Hematopoietic multipotent progenitor cell treated with erythropoietin and hydrocortisone succinate and interleukin-3 and kit ligand, for 6 days (in vitro differentiated cells): ENCODE data around the gene CLPX.
"Not testable (repeated sequence)": the region's sequence is repeated elsewhere in the genome, so short reads cannot be mapped to it uniquely, and the experiment has no call there.

ENCODE experiments used
- DNase-seq: peaks from one replicate; pipeline ENCODE4 v3.0.0-alpha.2; 2015

CLPX gene

DNA sequence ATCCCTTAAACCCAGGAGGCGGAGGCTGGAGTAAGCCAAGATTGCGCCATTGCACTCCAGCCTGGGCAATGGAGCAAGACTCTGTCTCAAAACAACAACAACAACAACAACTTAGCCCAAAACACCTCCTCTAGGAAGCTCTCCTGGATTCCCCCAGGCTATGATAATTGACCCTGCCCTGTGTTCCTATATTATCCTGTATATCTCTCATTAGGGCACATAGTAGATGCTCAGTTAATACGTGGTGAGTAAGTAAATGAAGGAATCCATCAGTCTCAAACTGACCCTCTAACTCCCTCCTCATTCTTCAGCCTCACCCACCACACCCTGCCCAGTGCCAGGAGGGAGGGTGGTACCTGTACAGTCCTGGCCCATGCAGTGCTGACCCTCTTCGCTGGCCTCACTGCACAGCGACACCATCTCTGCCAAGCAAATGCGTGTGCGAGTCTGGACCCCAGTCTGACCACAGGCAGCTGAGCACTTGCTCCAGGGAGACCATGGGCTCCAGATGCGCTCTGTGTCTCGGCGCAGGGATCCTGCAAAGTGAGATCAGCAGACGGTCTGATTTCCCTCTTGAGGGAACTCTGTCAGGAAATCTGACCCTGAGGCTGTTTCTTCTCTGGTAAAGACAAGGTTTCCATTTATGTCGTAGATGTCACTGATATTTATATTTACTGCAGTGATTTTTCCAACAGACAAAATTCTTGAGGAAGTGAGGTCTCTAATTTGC lies 20.0 kb upstream of the CLPX start:
- DNase-seq = no peak

DNA sequence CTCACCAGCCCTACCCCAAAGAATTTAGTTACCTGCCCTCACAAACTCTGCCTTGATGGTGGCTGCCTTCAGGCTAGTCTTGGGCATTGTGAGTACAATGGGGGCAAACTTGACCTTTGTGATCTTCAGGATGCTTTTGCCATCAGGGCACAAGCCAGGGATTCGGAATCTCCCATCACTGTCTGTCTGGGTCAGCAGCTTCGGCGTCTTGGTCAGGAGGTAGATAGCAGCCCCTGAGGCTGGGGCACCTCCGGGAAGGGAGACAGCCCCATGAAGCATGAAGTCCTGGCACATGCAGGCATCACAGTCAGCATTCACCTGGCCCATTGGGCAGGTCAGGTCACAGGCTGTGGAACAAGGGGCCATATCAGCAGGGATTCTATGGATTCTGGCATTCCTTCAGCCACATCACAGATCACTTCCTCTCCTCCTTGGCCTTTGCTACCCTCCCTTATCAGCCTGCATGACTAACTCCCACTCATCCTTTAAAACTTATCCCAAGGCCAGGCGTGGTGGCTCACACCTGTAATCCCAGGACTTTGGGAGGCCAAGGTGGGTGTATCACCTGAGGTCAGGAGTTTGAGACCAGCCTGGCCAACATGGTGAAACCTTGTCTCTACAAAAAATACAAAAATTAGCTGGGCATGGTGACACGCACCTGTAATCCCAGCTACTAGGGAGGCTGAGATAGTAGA lies 19.2 kb upstream of the CLPX start:
- DNase-seq = no peak

DNA sequence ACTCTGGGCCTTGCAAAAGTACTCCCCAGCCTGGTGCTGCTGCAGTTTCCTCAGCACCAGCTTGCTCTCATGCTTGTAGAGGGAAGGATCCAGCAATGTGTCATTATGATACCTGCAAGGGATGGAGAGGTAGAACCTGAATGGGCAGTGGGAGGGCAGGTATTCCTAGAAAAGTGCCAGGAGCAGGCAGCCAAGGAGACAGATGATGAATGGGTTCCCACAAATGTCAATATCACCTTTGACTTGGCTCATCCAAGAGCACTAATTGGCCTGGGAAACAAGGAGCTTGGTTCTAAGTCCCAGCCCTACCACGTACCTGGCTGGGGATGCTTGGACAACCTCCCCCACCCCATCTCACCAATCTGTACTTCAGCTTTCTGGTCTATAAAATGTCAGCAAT lies 16.8 kb upstream of the CLPX start:
- no peak for DNase-seq

DNA sequence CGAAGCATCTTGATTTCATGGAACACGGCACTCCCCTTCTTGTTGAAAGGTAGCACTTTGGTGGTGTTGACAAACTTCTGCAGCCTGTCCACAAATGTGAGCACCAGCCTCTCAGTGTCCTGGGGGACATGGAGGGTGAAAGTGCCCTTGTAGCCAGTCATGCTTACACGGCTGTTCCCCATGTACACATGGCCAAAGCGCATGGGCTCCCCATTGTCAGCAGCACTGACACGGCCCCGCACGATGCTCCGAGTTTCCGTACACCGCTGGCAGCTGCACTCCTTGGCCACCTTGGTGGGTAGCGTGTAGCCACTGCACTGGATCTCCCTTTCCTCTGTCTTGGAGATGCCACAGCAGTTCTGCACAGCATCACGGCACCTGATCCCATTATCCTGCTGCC lies 13.4 kb upstream of the CLPX start:
- no peak for DNase-seq

DNA sequence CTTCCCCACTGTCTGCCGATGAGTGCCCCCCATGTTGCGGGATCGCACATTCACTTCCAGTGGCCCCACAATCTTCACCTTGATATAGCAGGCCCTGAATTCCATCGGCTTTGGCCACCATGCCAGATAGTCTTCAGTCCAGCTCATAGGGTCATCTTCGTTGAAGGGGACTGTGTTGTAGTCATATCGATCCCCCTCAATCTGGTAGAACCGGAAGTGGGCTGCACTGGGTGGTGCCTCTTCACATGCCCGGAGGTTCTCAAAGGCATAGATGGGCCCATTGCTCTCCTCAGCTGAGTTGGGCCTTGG lies 12.1 kb upstream of the CLPX start:
- DNase-seq = no peak

DNA sequence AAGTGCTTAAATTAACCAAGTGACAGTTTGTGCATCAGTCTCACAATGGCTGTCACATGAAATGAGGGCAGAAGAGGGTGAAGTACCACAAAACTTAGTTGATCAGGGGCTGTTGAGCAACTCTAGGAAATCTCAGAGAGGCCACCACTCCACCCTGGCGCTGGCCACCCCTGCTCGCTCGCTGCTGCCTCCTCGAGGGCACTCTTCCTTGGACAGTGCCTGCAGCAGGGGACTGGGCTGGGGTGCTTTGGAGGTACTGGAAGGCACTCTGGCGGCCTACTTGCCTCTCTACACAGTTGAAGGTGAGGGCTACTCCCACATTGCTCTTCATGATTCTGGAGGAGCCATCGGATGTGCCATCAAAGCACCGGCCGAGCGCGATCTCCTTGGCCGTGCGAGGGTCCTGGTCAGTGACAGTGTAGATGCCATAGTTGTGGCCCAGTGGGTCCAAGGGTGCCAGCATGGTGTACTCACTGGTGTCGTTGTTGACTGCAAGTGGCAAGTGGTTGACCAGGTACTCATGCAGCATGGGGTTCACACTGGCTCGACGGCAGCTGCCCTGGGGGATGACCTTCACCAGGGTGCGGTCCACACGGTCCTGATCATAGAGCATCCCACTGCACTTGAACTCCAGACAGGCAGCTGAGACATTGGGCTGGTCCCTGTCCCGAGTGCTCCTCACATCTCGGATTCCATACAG lies 11.6 kb upstream of the CLPX start:
- no peak for DNase-seq

DNA sequence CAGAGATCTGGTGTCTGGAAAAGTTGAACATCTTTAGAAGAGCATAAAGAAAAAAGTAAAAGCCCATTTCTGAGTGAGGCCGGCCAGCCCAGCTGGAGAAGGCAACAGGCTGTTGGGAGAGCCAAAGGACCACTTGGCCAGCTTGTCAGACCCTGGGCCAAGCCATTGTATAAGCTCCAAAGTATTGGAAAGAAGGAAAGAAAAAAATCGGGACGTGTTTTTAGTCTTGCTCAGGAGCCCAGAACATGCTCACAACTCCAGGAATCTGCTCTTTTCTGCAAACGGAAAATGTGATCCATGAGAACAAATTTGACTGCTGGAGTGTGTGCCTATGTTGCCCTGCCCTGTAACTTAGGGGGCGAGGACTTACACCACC lies 10.4 kb upstream of the CLPX start:
- DNase-seq = no peak

DNA sequence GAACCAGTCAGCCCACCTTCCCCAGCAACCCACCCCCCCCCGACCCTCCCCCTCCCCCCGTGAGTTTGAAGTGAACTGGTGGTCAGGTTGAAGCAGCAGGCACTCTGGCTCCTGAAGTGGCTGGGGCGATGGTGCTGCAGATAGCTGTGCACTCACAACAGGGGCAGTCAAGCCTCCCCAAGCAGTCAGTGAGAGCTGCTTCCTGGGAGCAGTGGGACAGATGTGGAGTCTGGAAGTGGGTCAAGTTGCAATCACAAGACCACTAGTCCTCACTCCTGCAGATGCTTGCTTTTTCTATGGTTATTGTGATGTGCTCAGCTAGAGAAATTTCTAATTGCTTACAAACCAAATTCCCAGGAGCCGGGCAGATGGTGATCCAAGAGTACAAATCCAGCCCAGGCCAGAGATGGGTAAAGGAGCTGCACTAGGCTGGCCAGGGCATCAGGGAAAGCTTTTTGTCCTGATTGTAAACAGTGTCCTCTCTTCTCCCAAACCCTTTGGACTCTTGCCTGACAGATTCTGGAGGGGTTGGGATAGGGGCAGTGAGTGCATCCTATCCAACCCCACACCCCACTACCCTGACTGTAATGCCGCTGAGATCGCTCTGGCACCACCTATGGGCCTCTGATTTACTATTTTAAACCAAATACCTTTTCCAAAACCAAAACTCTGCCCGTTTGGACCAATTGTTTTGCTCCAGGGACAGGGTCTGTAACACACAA lies 9.8 kb upstream of the CLPX start:
- DNase-seq = no peak

DNA sequence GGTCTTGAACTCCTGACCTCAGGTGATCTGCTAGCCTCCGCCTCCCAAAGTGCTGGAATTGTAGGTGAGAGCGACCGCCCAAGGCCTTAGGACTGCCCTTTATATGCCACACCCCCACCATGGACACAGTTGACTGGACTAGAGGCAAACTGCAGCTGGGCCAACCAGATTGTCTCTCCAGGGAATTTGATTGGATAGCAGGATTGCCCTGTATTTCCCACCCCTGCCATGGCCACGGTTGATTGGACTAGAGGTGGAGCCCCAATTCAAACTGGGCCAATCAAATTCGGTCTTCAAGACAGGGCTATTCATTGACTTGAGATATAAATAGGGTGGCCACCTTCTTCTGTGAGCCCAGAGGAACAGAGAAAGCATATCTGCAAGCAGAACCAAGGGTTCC lies 6.9 kb upstream of the CLPX start:
- peak; percentile 27 for DNase-seq

DNA sequence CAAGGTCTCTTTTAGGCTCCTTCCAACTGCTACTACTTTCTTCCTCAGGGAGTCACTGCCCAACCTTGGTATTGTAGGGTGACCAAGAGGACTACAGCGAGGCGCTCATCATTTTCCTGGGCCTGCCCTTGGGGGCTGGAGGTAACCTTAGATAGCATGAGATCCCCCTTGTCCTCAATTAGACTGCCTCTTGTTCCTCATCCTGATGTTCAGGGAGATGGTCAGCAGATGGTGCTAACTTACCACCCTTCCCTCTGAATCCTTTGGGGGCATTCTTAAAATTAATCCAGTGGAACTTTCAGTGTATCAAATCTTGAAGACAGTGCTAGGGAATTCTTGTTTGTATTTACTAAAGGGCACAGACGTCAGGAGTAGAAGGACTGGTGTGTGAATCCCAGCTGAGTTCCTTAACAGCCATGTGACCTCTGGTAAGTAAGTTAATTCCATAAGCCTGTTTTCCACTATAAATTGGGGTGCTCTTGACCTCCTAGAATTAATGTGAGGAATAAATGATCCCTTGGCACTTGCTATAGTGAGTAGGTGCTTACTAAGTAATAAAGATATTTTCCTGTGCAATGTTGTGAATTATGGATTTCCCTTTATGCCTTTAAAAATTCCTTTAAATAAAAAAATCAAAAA lies 4.1 kb upstream of the CLPX start:
- DNase-seq = peak; percentile 81

DNA sequence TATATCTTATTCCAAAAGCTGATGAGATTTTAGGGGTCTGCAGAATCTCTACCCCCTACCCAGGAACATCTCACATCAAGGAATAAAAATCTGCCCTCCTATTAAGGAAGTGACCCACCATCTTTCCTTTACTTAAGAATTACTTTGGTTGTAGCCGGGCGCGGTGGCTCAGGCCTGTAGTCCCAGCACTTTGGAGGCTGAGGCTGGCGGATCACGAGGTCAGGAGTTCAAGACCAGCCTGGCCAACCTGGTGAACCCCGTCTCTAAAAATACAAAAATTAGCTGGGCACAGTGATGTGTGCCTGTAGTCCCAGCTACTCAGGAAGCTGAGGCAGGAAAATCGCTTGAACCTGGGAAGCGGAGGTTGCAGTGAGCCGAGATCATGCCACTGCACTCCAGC lies 3.3 kb upstream of the CLPX start:
- DNase-seq = not testable (repeated sequence)

DNA sequence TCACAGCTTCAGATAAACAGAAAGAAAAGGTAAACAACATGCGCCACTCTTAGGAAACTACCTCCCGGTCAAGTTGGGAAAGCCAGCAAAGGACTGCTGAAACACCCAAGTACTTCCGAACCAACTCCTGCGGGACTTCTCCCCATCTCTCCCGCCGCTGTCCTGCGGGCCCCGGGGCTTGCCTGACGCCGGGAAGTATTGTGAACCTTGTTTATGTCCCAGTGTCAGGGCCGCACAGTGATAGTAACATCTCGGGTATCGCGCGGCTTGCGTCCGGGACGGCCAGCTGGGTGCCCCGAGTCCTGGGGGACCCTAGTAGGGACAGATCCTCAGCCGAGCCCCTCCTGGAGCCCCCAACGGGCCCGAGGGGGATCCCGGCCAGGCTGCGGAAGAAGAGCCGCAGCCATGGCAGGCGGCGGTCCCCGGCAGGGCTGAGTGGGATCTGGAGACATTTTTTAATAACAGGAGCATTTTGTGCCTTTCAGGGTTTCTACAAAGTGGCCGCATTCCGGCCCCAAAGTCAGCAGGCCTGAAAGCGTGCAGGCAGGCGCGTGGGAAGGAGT lies 756 bp downstream of the CLPX start:
- DNase-seq = peak; percentile 71

DNA sequence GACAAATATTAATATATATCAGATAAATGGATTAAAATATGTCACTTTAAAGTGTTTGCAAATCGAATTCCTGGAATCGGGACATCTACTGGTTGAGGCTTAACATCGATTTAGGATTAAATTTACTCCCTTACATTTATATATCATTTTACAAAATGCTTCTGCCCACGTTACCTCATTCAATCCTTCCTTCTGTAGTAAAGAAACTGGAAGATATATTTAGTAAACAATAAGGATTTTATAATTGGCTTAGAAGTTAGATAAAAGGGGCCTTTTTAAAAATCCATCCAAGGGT lies 1.3 kb downstream of the CLPX start:
- DNase-seq = no peak

DNA sequence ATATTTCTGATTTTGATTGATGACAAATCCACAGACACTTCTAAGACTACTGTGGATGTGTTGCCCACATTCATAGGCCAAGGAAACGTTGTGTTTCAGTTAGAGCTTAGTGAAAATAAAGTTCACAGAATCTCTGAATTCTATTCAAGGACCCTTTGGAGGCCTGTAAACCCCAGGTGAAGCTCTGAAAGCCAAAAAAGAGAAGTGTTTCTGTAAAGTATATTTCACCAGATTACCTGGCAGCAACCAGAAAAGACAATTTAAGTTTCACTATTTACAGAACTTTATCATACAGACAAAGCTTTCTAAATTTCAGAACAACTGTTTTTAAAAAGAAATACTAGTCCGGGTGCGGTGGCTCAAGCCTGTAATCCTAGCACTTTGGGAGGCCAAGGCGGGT lies 2.6 kb downstream of the CLPX start:
- DNase-seq = no peak

DNA sequence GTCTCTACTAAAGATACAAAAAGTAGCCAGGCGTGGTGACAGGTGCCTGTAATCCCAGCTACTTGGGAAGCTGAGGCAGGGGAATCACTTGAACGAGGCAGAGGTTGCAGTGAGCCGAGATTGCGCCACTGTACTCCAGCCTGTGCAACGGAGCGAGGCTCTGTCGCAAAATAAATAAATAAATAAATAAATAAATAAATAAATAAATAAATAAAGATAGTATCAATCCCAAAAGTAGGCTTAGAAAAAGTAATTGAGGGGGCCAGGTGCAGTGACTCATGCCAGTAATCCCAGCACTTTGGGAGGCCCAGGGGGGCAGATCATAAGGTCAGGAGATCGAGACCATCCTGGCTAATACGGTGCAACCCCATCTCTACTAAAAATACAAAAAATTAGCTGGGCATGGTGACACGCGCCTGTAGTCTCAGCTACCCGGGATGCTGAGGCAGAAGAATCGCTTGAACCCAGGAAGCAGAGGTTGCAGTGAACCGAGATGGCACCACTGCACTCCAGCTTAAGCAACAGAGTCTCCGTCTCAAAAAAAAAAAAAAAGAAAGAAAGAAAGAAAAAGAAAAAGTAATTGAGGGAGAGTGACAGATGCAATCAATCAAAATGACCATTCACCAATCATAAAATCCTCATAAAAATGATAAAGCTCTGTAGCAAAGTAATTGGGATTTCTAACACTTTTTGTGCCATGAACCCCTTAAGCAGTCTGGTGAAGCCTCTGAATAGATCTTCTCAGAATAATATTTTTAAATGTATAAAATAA lies 3.4 kb downstream of the CLPX start:
- DNase-seq = not testable (repeated sequence)

DNA sequence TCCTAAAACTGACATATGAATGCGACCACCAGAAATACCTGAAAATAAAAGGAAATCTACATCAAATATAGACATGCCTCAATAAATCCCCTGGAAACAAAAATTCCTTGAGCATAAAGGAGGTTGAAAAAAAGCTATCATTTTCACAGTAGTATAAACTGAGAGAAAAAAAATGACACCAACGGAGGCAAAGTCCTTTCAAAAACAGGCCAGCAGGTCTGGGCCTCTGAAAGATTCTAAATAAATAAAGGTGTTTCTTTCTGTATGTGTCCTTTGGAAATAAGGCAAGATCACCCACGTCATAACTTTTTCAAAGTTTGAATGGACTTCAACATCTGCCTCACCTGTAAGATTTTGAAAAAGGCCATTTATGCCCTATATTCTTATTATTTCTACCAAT lies 5.0 kb downstream of the CLPX start:
- no peak for DNase-seq

DNA sequence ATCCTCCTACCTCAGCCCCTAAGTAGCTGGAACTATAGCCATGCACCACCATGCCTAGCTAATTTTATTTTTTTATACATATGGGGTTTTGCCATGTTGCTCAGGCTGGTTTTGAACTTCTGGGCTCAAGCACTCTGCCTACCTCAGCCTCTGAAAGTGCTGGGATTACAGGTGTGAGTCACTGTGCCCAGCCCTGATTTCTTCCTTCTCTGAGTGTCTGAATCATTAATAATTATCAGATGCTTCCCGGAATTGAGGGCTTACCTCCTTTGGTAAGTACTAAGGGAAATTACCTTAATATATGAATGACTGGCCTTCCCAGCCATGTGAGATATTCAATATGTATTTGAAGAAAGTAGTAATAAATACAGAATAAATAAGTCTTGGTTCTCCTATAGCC lies 7.2 kb downstream of the CLPX start:
- no peak for DNase-seq

DNA sequence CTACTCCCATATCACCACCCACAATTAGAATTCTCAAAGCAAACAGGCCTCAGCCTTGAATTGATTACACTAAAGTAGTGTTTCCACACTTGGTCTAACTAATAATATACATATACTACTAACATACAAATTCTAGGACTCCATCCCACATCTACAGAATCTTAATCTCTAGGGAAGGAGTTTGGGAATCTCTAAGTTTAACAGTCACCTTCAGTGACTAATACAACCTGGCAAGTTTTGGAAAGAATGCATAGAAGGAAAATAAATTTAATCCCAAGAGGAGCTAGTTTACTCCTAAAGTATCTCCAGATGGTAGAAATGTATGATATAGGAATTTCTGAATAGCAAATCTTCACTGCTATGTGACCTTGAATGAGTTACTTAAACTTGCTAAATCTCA lies 9.1 kb downstream of the CLPX start:
- no peak for DNase-seq

DNA sequence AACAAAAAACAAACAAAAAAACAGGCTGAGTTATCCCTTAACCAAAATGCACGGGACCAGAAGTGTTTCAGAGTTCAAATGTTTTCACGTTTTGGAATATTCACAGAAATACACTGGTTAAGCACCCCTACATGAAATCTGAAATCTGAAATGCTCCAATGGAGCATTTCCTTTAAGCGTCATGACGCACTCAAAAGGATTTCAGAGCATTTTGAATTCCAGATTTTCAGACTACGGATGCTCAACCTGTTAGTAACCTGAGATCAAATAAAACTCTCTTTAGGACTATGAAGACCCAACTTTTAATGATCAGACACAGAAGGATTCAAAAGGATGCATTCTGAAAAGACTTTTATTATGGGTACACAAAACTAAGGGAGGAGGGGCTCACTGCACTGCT lies 9.6 kb downstream of the CLPX start:
- no peak for DNase-seq

DNA sequence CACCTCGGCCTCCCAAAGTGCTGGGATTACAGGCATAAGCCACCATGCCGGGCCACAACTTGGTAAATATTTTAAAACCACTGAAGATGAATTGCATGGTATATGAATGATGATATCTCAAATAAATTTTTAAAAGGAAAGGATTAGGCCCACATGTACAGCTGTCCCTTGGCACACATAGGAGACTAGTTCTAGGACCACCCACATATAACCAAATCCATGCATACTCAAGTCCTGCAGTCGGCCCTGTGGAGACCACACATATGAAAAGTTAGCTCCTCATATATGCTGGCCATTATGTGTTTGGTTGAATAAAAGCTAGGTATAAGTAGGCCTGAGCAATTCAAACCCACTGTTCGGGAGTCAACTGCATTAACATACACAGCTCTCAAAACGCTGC lies 10.6 kb downstream of the CLPX start:
- no peak for DNase-seq

DNA sequence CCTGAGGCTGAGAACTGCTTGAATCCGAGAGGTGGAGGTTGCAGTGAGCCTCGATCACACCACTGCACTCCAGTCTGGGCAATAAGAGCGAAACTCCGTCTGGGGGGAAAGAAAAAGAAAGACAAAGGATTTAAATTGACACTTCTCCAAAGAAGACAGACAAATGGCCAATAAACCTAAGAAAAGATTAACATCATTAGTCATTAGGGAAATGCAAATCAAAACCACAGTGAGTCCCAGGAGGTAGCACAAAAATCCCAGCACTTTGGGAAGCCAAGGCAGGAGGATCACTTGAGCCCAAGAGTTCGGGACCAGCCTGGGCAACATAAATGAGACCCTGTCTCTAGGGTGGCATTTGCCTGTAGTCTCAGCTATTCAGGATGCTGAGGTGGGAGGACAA lies 12.6 kb downstream of the CLPX start:
- DNase-seq = no peak

DNA sequence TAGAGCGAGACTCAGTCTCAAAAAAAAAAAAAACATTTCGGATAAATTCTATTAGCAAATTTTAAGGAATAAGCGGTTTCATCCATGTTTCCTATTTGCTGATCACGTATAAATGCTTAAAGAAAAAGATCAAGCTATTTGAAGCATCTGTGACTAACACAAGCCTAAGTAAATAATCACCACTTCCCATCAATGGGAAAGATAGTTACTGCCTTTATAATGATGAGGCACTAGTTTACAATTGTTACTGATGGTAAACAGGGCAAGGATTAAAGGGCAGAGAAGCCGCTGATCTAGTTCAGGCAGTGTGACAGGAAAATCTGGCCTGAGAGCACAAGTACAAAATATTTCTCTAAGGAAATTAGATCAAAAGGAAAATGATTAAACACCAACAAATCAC lies 13.7 kb downstream of the CLPX start:
- DNase-seq = no peak
